ENCODE results near the gene HS2ST1.

DNA sequence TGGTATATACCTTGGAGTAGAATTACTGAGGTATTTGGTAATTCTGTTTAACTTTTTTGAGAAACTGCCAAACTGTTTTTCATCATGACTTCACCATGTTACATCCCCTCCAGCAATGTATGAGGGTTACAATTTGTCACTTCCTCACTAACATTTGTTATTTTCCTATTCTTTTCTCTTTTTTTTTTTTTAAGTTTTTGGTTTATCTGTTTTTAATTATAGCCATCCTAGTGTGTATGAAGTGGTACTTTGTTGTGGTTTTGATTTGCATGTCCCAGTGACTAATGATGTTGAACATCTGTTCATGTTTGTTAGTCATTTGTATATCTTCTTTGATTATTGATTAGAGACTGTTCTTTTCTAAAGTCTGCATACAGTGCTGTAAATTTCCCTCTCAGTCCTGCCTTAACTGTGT, 147.3 kb downstream of the HS2ST1 start:
- TF ChIP-seq, protein P1, sequence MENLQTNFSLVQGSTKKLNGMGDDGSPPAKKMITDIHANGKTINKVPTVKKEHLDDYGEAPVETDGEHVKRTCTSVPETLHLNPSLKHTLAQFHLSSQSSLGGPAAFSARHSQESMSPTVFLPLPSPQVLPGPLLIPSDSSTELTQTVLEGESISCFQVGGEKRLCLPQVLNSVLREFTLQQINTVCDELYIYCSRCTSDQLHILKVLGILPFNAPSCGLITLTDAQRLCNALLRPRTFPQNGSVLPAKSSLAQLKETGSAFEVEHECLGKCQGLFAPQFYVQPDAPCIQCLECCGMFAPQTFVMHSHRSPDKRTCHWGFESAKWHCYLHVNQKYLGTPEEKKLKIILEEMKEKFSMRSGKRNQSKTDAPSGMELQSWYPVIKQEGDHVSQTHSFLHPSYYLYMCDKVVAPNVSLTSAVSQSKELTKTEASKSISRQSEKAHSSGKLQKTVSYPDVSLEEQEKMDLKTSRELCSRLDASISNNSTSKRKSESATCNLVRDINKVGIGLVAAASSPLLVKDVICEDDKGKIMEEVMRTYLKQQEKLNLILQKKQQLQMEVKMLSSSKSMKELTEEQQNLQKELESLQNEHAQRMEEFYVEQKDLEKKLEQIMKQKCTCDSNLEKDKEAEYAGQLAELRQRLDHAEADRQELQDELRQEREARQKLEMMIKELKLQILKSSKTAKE (IDR thresholded peaks at IDR 0.05; ENCODE audit: low read depth, poor library complexity, severe bottlenecking), result peak; percentile 33
- TF ChIP-seq EZH2 (IDR thresholded peaks at IDR 0.05; ENCODE audit: borderline replicate concordance, control insufficient read depth, low read depth, low read length) (no peak), CEBPB (IDR thresholded peaks at IDR 0.05; ENCODE audit: borderline replicate concordance in 1 of 2, low read depth in 2 of 2, low read length in 2 of 2) (no peak)
